ENCODE measurements around the gene TARBP2.
A peak's percentile ranks its signal among the peaks of the same experiment; 100 is the strongest.

Gene TARBP2

GRCh38 chr12:53495903-53496751 is 5.0 kb upstream of the TARBP2 start:
- no peak for DNase-seq

GRCh38 chr12:53496752-53497032 is 4.4 kb upstream of the TARBP2 start:
- no peak for DNase-seq

- no peak for DNase-seq
These were observed 3.6 kb upstream of the TARBP2 start for GRCh38 chr12:53497461-53497860.

- DNase-seq: no peak
These were observed 2.9 kb upstream of the TARBP2 start for GRCh38 chr12:53498235-53498630.

- peak; percentile 44 for DNase-seq
These were observed 1.6 kb upstream of the TARBP2 start, which contains the start of gene MAP3K12 for GRCh38 chr12:53499266-53500141. MAP3K12 (minus strand) TSS chr12:53499458; CDS start chr12:53487391, 12,067 bp downstream.

GRCh38 chr12:53500142-53500775 is 824 bp upstream of the TARBP2 start:
- no peak for DNase-seq

- no peak for DNase-seq
These were observed 615 bp downstream of the TARBP2 start for GRCh38 chr12:53501615-53502181.

- no peak for DNase-seq
These were observed 1.2 kb downstream of the TARBP2 start for GRCh38 chr12:53502331-53502730.

- no peak for DNase-seq
These were observed 2.1 kb downstream of the TARBP2 start for GRCh38 chr12:53502983-53503728.

GRCh38 chr12:53504004-53504920 is 3.2 kb downstream of the TARBP2 start:
- no peak for DNase-seq

GRCh38 chr12:53505086-53505485 is 4.0 kb downstream of the TARBP2 start:
- DNase-seq: no peak

GRCh38 chr12:53505555-53506449 is 4.7 kb downstream of the TARBP2 start:
- DNase-seq: no peak

- DNase-seq: no peak
These were observed 5.3 kb downstream of the TARBP2 start for GRCh38 chr12:53506450-53506785.

- DNase-seq: no peak
These were observed 6.0 kb downstream of the TARBP2 start, which contains the start of gene NPFF for GRCh38 chr12:53506881-53507602. NPFF (minus strand) TSS chr12:53507484; CDS start chr12:53507474, 10 bp downstream.

GRCh38 chr12:53507603-53507885 is 6.5 kb downstream of the TARBP2 start:
- no peak for DNase-seq

GRCh38 chr12:53508534-53509170 is 7.6 kb downstream of the TARBP2 start:
- DNase-seq: peak; percentile 78

GRCh38 chr12:53510181-53510812 is 9.2 kb downstream of the TARBP2 start:
- no peak for DNase-seq

- no peak for DNase-seq
These were observed 12.8 kb downstream of the TARBP2 start for GRCh38 chr12:53513712-53514410.
